Measurements from ENCODE around the gene RIN3.

Gene RIN3

GRCh38 chr14:92726933-92727262 lies 213.3 kb downstream of the RIN3 start:
- no peak for DNase-seq

DNA sequence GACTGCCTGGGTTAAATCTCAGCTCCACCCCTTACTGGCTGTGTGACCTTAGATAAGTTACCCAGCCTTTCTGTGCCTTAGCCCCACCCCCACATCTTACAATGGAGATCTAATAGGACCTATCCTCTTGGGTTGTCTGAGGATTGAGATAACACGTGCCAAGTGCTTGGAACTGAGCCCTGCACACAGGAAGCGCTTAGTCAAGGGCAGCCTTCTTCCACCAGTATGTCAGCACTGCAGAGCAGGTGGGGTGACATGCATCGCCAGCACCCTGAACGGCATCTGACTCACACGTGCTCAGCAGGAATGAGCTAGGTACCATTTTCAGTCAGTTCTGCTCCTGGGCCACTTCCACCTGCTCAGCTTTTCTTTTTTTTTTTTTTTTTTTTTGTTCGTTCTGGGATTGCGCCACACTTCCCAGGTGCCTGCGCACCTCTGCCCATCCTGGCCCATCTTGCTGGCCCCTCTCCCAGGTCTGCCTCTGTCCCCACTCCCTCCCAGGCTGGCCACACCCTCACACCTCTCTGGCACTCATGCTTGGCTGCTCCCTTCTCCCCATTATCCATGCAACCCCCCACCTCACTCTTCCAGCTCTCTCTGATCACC lies 215.3 kb downstream of the RIN3 start:
- peak; percentile 59 for DNase-seq

DNA sequence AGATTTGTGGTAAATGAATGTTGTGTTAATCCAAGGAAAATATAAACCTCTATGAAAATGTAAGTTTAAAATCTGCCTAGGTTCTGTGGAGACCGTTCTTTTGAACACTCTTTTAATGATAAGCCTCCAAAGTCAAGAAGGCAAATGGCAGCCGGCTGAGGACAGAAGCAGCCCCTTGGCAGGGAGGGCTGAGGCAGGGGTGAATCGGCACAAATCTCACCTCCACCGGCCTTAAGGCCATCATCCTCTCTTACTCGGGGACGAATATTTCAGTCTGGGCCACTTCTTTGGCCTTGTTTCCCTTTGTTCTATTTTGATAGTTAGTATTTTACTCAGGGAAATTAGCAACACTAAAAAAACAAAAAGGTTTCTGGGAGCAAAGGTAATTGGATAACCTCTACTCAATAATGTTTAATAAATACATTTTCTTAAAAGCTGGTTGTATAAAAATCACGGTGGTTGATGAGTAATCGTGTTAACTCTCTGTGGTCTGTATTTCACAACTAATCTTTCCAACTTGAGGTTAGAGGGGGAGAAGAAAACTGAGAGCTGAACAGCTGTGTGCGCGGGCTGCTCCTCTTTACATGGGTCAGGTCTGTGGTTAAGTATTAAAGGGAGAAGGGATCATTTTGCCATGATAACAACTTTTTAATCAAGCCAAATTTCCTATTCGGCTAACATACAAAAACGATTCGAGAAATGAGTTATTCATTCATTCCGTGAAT lies 216.2 kb downstream of the RIN3 start:
- DNase-seq: peak; percentile 83

GRCh38 chr14:92731622-92732115 lies 218.1 kb downstream of the RIN3 start:
- DNase-seq: no peak

GRCh38 chr14:92733007-92733406 lies 219.4 kb downstream of the RIN3 start:
- DNase-seq: no peak

GRCh38 chr14:92734618-92735017 lies 221.0 kb downstream of the RIN3 start:
- DNase-seq: no peak

DNA sequence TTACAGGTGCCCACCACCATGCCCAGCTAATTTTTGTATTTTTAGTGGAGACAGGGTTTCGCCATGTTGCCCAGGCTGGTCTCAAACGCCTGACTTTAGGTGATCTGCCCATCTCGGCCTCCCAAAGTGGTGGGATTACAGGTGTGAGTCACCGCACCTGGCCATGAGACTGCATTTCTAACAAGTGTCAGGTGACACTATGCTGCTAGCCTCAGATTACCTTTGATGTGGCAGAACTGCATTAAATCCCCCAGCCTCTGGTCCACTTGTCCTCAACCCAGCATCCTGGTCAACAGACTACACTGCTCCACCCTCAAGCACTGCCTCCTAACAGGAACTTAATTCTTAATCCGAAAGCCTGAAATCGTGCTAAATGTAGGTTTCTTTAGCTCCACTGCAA lies 221.8 kb downstream of the RIN3 start:
- DNase-seq: no peak

- no peak for DNase-seq
Observed at GRCh38 chr14:92737206-92737605, 223.6 kb downstream of the RIN3 start.

DNA sequence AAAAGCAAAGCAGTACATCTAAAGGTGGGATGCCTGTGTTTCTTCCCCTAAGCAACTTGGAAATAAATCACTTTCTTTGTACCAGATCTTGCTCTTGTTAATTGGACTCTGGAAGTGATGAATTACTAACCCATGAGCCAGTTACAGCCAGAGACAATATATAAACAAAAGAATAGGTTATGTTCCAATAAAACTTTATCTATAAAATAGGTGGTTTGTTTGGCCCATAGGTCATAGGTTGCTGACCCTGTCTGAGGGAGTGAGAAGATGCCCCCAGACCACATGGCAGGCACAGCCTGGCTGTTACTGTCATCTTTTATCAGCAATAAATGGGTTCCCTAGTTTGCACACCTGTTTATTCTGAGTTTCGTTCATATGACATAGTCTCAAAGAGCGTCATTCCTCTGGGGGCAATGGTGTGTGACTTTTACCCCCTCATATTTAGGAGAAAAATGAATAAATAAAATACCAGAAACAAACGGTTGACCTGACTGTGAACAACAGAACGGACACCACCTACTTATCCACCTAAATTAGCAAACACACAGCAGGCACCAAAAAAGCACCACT lies 224.1 kb downstream of the RIN3 start:
- no peak for DNase-seq

Measured in NCI-H82 (cell line).